HEK293 (cell line): ENCODE measurements around the gene UBE2E1.
A peak's percentile ranks its signal among the peaks of the same experiment; 100 is the strongest.

ENCODE experiments used
- CTCF ChIA-PET: fragments of 350-600 bp; formaldehyde crosslinking; extraction: SDS; loops from one replicate; lab custom pipeline; 2021; ENCODE audit warnings: antibody characterized with exemption; lab: Yijun Ruan, JAX
- POLR2A ChIA-PET: fragments of 300-600 bp; formaldehyde crosslinking; extraction: SDS; loops from one replicate; lab custom pipeline; 2020; ENCODE audit warnings: antibody characterized with exemption, inconsistent platforms; lab: Yijun Ruan, JAX
- H3K27ac ChIP-seq: fragments of 200-500 bp; sonication (Bioruptor generic); 2 replicates; pipeline ENCODE4 v1.5.1; 2014; ENCODE audit warnings: low read depth, low read length, control low read depth, inconsistent platforms; ENCODE audit errors: extremely low read depth
- H3K36me3 ChIP-seq, 2 experiments: fragments of 200-500 bp in 1 of 2; sonication (Bioruptor generic) in 1 of 2; 1 replicate in 1 of 2; 2 replicates in 1 of 2; pipeline ENCODE4 v1.5.1; 2014 to 2017; ENCODE audit warnings: inconsistent platforms in 2 of 2, low read length in 2 of 2; ENCODE audit not compliant: control insufficient read depth in 2 of 2, insufficient read depth in 1 of 2
- H3K4me1 ChIP-seq: fragments of 200-500 bp; sonication (Bioruptor generic); 2 replicates; pipeline ENCODE4 v1.5.1; 2014; ENCODE audit warnings: mild to moderate bottlenecking, low read length, inconsistent platforms; ENCODE audit not compliant: control insufficient read depth, insufficient read depth
- H3K4me3 ChIP-seq: 2 replicates; pipeline ENCODE4 v1.5.1; 2011; ENCODE audit warnings: low read depth, mild to moderate bottlenecking, control low read depth, low read length, moderate library complexity
- H3K9me3 ChIP-seq: fragments of 200-500 bp; sonication (Bioruptor generic); 2 replicates; pipeline ENCODE4 v1.5.1; 2014; ENCODE audit warnings: low read depth, low read length, inconsistent platforms; ENCODE audit not compliant: control insufficient read depth, insufficient read depth
- BCL11A ChIP-seq: fragments of 450-650 bp; formaldehyde crosslinking; IDR thresholded peaks from 2 replicates; pipeline ENCODE4 v1.5.1; 2016; ENCODE audit warnings: low read depth, missing biosample characterization, missing genetic modification characterization
- FEZF1 ChIP-seq: fragments of 450-650 bp; formaldehyde crosslinking; IDR thresholded peaks from 2 replicates; pipeline ENCODE4 v1.5.1; 2016; ENCODE audit warnings: missing biosample characterization, missing genetic modification characterization
- GLIS1 ChIP-seq: fragments of 450-650 bp; formaldehyde crosslinking; IDR thresholded peaks from 2 replicates; pipeline ENCODE4 v1.5.1; 2016; ENCODE audit warnings: missing biosample characterization, missing genetic modification characterization
- HOXC10 ChIP-seq: sonication (generic); formaldehyde crosslinking; IDR thresholded peaks from 2 replicates; pipeline ENCODE4 v1.8.1; 2023; ENCODE audit warnings: mild to moderate bottlenecking, missing genetic modification reagents
- HOXD13 ChIP-seq: sonication (generic); formaldehyde crosslinking; IDR thresholded peaks from 2 replicates; pipeline ENCODE4 v1.8.0; 2022; ENCODE audit warnings: missing genetic modification reagents, borderline replicate concordance
- KLF7 ChIP-seq: fragments of 450-650 bp; formaldehyde crosslinking; IDR thresholded peaks from 2 replicates; pipeline ENCODE4 v1.5.1; 2016; ENCODE audit warnings: missing biosample characterization, missing genetic modification characterization, borderline replicate concordance
- KLF9 ChIP-seq: fragments of 450-650 bp; formaldehyde crosslinking; IDR thresholded peaks from 2 replicates; pipeline ENCODE4 v1.5.1; 2016; ENCODE audit warnings: missing biosample characterization, missing genetic modification characterization, low read depth
- SP3 ChIP-seq: fragments of 450-650 bp; formaldehyde crosslinking; IDR thresholded peaks from 2 replicates; pipeline ENCODE4 v1.5.1; 2016; ENCODE audit warnings: missing biosample characterization, missing genetic modification characterization
- ZBTB1 ChIP-seq: fragments of 450-650 bp; formaldehyde crosslinking; IDR thresholded peaks from 2 replicates; pipeline ENCODE4 v1.5.1; 2016; ENCODE audit warnings: missing biosample characterization, missing genetic modification characterization
- ZBTB48 ChIP-seq: fragments of 450-650 bp; formaldehyde crosslinking; IDR thresholded peaks from 2 replicates; pipeline ENCODE4 v1.5.1; 2016; ENCODE audit warnings: missing biosample characterization, missing genetic modification characterization
- ZFP69B ChIP-seq: fragments of 450-650 bp; formaldehyde crosslinking; IDR thresholded peaks from 2 replicates; pipeline ENCODE4 v1.5.1; 2016; ENCODE audit warnings: missing biosample characterization, missing genetic modification characterization
- ZIC2 ChIP-seq: fragments of 450-650 bp; formaldehyde crosslinking; IDR thresholded peaks from 2 replicates; pipeline ENCODE4 v1.5.1; 2016; ENCODE audit warnings: missing biosample characterization, missing genetic modification characterization
- ZNF133 ChIP-seq: fragments of 450-650 bp; formaldehyde crosslinking; IDR thresholded peaks from 2 replicates; pipeline ENCODE4 v1.5.1; 2016; ENCODE audit warnings: missing biosample characterization, missing genetic modification characterization
- ZNF19 ChIP-seq: fragments of 450-650 bp; formaldehyde crosslinking; IDR thresholded peaks from 2 replicates; pipeline ENCODE4; 2016; ENCODE audit warnings: missing biosample characterization, missing genetic modification characterization, low read depth
- ZNF266 ChIP-seq: fragments of 450-650 bp; formaldehyde crosslinking; IDR thresholded peaks from 2 replicates; pipeline ENCODE4 v1.5.1; 2016; ENCODE audit warnings: missing biosample characterization, missing genetic modification characterization, low read depth
- ZNF302 ChIP-seq: fragments of 450-650 bp; formaldehyde crosslinking; IDR thresholded peaks from 2 replicates; pipeline ENCODE4 v1.5.1; 2016; ENCODE audit warnings: missing biosample characterization, missing genetic modification characterization, low read depth
- ZNF394 ChIP-seq: fragments of 450-650 bp; formaldehyde crosslinking; IDR thresholded peaks from 2 replicates; pipeline ENCODE4 v1.5.1; 2016; ENCODE audit warnings: missing biosample characterization, missing genetic modification characterization, mild to moderate bottlenecking, moderate library complexity, borderline replicate concordance
- ZNF404 ChIP-seq: fragments of 450-650 bp; formaldehyde crosslinking; IDR thresholded peaks from 2 replicates; pipeline ENCODE4 v1.5.1; 2017; ENCODE audit warnings: missing biosample characterization, missing genetic modification characterization
- ZNF48 ChIP-seq: fragments of 450-650 bp; formaldehyde crosslinking; IDR thresholded peaks from 2 replicates; pipeline ENCODE4 v1.5.1; 2016; ENCODE audit warnings: missing biosample characterization, missing genetic modification characterization
- ZNF585B ChIP-seq: fragments of 450-650 bp; formaldehyde crosslinking; IDR thresholded peaks from 2 replicates; pipeline ENCODE4 v1.5.1; 2016; ENCODE audit warnings: missing biosample characterization, missing genetic modification characterization
- ZNF596 ChIP-seq: fragments of 450-650 bp; IDR thresholded peaks from 2 replicates; pipeline ENCODE4 v1.5.0; 2018; ENCODE audit warnings: missing biosample characterization, mild to moderate bottlenecking, missing genetic modification characterization, moderate library complexity
- ZNF600 ChIP-seq: fragments of 450-650 bp; formaldehyde crosslinking; IDR thresholded peaks from 2 replicates; pipeline ENCODE4 v1.5.1; 2016; ENCODE audit warnings: missing biosample characterization, missing genetic modification characterization
- ZNF621 ChIP-seq: fragments of 450-650 bp; formaldehyde crosslinking; IDR thresholded peaks from 2 replicates; pipeline ENCODE4 v1.5.1; 2017; ENCODE audit warnings: missing biosample characterization, missing genetic modification characterization
- ZNF623 ChIP-seq: fragments of 450-650 bp; formaldehyde crosslinking; IDR thresholded peaks from 2 replicates; pipeline ENCODE4 v1.5.1; 2016; ENCODE audit warnings: missing biosample characterization, missing genetic modification characterization
- ZNF660 ChIP-seq: fragments of 450-650 bp; IDR thresholded peaks from 2 replicates; pipeline ENCODE4 v1.5.1; 2018; ENCODE audit warnings: missing biosample characterization, mild to moderate bottlenecking, missing genetic modification characterization
- ZNF670 ChIP-seq: fragments of 450-650 bp; formaldehyde crosslinking; IDR thresholded peaks from 2 replicates; pipeline ENCODE4 v1.5.1; 2016; ENCODE audit warnings: missing biosample characterization, missing genetic modification characterization, low read depth
- ZNF701 ChIP-seq: fragments of 450-650 bp; formaldehyde crosslinking; IDR thresholded peaks from 2 replicates; pipeline ENCODE4 v1.5.1; 2016; ENCODE audit warnings: missing biosample characterization, missing genetic modification characterization
- ZNF768 ChIP-seq: fragments of 450-650 bp; formaldehyde crosslinking; IDR thresholded peaks from 2 replicates; pipeline ENCODE4 v1.5.1; 2018; ENCODE audit warnings: missing biosample characterization, mild to moderate bottlenecking, missing genetic modification characterization
- ZNF776 ChIP-seq: fragments of 450-650 bp; formaldehyde crosslinking; IDR thresholded peaks from 2 replicates; pipeline ENCODE4 v1.5.0; 2017; ENCODE audit warnings: missing biosample characterization, missing genetic modification characterization, borderline replicate concordance
- ZNF785 ChIP-seq: fragments of 450-650 bp; formaldehyde crosslinking; IDR thresholded peaks from 2 replicates; pipeline ENCODE4 v1.5.1; 2016; ENCODE audit warnings: missing biosample characterization, missing genetic modification characterization
- ZNF792 ChIP-seq: fragments of 450-650 bp; formaldehyde crosslinking; IDR thresholded peaks from 2 replicates; pipeline ENCODE4 v1.5.1; 2016; ENCODE audit warnings: missing biosample characterization, missing genetic modification characterization
- ZNF837 ChIP-seq: fragments of 450-650 bp; formaldehyde crosslinking; IDR thresholded peaks from 2 replicates; pipeline ENCODE4 v1.5.1; 2016; ENCODE audit warnings: missing biosample characterization, missing genetic modification characterization
- ZNF843 ChIP-seq: fragments of 450-650 bp; formaldehyde crosslinking; IDR thresholded peaks from 2 replicates; pipeline ENCODE4 v1.5.1; 2016; ENCODE audit warnings: missing biosample characterization, missing genetic modification characterization
- TF ChIP-seq, protein P1 (sequence below): fragments of 450-650 bp; formaldehyde crosslinking; IDR thresholded peaks from 2 replicates; pipeline ENCODE4 v1.5.1; 2017; ENCODE audit warnings: missing biosample characterization, missing genetic modification characterization
- TF ChIP-seq, protein P2 (sequence below): fragments of 450-650 bp; formaldehyde crosslinking; IDR thresholded peaks from 2 replicates; pipeline ENCODE4 v1.5.1; 2016; ENCODE audit warnings: missing biosample characterization, missing genetic modification characterization

The UBE2E1 gene

DNA sequence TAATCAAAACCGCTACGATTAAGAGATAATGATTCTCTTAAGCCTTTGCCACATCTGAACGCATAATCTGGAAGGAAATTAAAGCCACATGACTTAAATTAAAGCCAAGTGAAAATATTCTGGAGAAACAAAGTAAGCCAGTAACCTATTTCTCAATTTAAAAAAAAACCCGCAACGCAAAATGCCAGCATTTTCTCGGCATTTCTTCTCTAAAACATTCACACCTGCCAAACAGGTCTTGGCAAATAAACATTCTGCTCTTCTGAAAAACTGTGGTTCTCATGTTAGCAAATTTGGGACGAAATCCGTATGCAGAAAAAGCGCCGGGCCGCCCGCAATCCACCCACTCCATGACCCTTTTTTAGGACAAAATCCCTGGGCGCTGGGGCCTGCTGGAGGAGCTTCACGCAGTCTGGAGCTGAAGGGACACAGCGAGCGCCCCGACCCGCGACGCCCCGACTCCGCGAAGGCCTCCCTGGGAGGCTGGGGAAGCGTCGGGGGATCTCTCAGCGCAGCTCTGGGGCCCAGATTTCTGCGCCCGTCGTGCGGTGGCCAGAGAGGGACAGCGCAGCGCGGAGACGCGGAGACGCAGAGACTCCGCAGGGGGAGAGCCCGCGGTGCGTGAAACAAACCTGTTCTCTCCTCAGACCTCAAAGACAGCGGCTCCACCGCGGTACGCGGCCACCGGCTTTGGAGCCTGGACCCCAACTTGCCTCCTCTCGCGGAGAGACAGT lies 110.6 kb downstream of the UBE2E1 start (continued):
- TF ChIP-seq ZNF623 (tag by site-specific recombination) (no peak), KLF7 (tag by site-specific recombination) (peak; percentile 19; the same call in 1 of the 2 replicates), ZNF596 (tag by site-specific recombination) (peak; percentile 18; the same call in 1 of the 2 replicates), ZBTB48 (tag by site-specific recombination) (peak; percentile 78), BCL11A (tag by site-specific recombination) (no peak), HOXC10 (CRISPR knock-in tag) (no peak), ZNF133 (tag by site-specific recombination) (peak; percentile 20; the same call in 1 of the 2 replicates), ZFP69B (peak; percentile 64; the same call in 1 of the 2 replicates), ZIC2 (tag by site-specific recombination) (peak; percentile 63; the same call in 1 of the 2 replicates), ZBTB1 (tag by site-specific recombination) (peak; percentile 83), ZNF776 (no peak), GLIS1 (tag by site-specific recombination) (peak; percentile 64)
- TF ChIP-seq, protein P1, sequence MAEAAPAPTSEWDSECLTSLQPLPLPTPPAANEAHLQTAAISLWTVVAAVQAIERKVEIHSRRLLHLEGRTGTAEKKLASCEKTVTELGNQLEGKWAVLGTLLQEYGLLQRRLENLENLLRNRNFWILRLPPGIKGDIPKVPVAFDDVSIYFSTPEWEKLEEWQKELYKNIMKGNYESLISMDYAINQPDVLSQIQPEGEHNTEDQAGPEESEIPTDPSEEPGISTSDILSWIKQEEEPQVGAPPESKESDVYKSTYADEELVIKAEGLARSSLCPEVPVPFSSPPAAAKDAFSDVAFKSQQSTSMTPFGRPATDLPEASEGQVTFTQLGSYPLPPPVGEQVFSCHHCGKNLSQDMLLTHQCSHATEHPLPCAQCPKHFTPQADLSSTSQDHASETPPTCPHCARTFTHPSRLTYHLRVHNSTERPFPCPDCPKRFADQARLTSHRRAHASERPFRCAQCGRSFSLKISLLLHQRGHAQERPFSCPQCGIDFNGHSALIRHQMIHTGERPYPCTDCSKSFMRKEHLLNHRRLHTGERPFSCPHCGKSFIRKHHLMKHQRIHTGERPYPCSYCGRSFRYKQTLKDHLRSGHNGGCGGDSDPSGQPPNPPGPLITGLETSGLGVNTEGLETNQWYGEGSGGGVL (tag by site-specific recombination): 0 out of 2 replicates have a peak, but pooled peaks have one; percentile 9
- TF ChIP-seq, protein P2, sequence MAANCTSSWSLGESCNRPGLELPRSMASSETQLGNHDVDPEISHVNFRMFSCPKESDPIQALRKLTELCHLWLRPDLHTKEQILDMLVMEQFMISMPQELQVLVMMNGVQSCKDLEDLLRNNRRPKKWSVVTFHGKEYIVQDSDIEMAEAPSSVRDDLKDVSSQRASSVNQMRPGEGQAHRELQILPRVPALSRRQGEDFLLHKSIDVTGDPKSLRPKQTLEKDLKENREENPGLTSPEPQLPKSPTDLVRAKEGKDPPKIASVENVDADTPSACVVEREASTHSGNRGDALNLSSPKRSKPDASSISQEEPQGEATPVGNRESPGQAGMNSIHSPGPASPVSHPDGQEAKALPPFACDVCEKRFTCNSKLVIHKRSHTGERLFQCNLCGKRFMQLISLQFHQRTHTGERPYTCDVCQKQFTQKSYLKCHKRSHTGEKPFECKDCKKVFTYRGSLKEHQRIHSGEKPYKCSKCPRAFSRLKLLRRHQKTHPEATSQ: no peak

DNA sequence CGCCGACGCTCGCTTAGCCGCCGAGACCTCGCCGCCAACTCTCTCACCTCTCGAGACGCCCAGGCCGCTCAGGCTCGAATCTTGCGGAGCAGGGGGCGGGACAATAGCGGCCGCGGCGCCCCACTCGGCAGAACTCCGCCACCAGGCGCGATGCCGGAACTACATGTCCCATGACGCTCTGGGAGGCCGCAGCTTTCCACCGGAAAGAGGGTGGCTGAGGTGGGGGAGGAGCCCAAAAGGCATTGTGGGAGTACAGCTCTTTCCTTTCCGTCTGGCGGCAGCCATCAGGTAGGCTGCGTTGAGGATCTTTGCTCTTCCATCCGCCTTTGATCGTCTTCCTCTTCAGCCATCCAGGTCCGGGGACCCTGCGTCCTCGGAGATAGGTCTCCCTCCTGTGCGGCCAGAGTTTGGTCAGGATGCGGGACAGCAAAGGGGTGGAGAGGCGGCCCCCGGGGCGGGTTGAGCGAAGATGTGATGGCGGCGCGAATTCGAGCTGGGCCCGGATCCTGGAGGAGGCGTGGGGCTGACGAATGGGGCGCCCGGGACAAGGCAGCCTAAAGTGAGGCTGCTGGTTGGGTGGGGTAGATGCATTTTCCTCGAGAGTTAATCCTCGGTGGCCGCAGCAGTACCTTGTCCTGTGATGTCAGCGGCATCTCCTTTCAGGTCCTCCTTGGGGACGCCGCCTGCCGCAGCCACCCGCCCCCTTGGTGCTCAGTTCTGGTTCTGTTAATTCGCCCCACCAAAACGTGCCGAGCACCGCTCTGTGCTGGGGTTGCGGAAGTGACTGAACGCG lies 111.3 kb downstream of the UBE2E1 start, which contains the start of the genes NKIRAS1 and RPL15:
NKIRAS1 (minus strand) TSS at position 105 of the 793 bp plus-strand sequence. CDS start 6,086 bp downstream, outside the sequence.
RPL15 (plus strand) TSS at position 247 of the 793 bp plus-strand sequence. CDS start 728 bp downstream, outside the sequence.
- peak within 1 kb of the TSS; percentile 100 for H3K4me3 ChIP-seq
- peaks cover 7% of the 10 kb centered on the region for H3K4me1 ChIP-seq
- ChIA-PET CTCF (interaction anchor here (0.7 kb wide), 1 partner anchor 28 kb away, joined by 4 read pairs; no protein-coding TSS in a partner anchor), POLR2A (interaction anchor here (0.6 to 2.1 kb wide), 46 partner anchors 8 to 714 kb away, joined by 3 to 24 read pairs (median 4); partner anchors contain the start of gene UBE2E2)
- no peaks in the 10 kb centered on the region for H3K9me3 ChIP-seq
- peaks cover 3 to 45% of the 10 kb centered on the region in 2 experiments; a peak in 2 of 3 replicates for H3K36me3 ChIP-seq
- peak within 1 kb of the TSS; percentile 98 for H3K27ac ChIP-seq
- TF ChIP-seq ZNF670 (tag by site-specific recombination): no peak
- peak; percentile 52; the same call in 1 of the 2 replicates for TF ChIP-seq ZNF600 (tag by site-specific recombination)
- TF ChIP-seq ZNF701 (tag by site-specific recombination): peak; percentile 78; the same call in 1 of the 2 replicates
- TF ChIP-seq ZNF19 (tag by site-specific recombination): no peak
- no peak for TF ChIP-seq ZNF585B (tag by site-specific recombination)
- TF ChIP-seq ZNF623 (tag by site-specific recombination): no peak; the same call in none of the 2 replicates
- peak; percentile 88 for TF ChIP-seq ZNF785
- TF ChIP-seq ZNF302 (tag by site-specific recombination): no peak
- peak; percentile 80; the same call in 1 of the 2 replicates for TF ChIP-seq ZNF843 (tag by site-specific recombination)
- TF ChIP-seq SP3: peak; percentile 99
- TF ChIP-seq ZNF768 (tag by site-specific recombination): no peak; the same call in 1 of the 2 replicates
- TF ChIP-seq FEZF1 (tag by site-specific recombination): no peak; the same call in 1 of the 2 replicates
- TF ChIP-seq HOXC10 (CRISPR knock-in tag): no peak
- peak; percentile 81 for TF ChIP-seq ZNF394 (tag by site-specific recombination)
- TF ChIP-seq ZNF792 (tag by site-specific recombination): peak; percentile 61; the same call in 1 of the 2 replicates
- no peak for TF ChIP-seq ZNF404 (tag by site-specific recombination)
- TF ChIP-seq ZNF660: peak; percentile 86
- TF ChIP-seq ZNF266 (tag by site-specific recombination): no peak
- peak; percentile 68; the same call in 1 of the 2 replicates for TF ChIP-seq ZNF837 (tag by site-specific recombination)
- TF ChIP-seq ZNF48 (tag by site-specific recombination): no peak
- no peak for TF ChIP-seq HOXD13 (CRISPR knock-in tag)
- peak; percentile 71 for TF ChIP-seq KLF9 (tag by site-specific recombination)
- TF ChIP-seq ZNF621: no peak
